Activated CD8-positive, alpha-beta memory T cell treated with anti-CD3 and anti-CD28 coated beads for 4 hours (primary cell): ENCODE measurements around the gene CD37.
"Not testable (repeated sequence)": the region's sequence is repeated elsewhere in the genome, so short reads cannot be mapped to it uniquely, and the experiment has no call there.

Experiments
- DNase-seq, 2 donors: peaks; one replicate each; pipeline ENCODE4 v3.0.0-alpha.2; 2020; ENCODE audit warnings: low read depth in 2 of 2

CD37 gene

GRCh38 chr19:49335071-49335783, at the start of gene CD37:
TSS of gene CD37 (plus strand) at chr19:49335406. CDS start at chr19:49335541, 135 bp downstream.
- DNase-seq, result peak in 1 of 2 donors; percentile 22

GRCh38 chr19:49287141-49287770, 48.0 kb upstream of the CD37 start:
- DNase-seq, result no peak

- not testable (repeated sequence) for DNase-seq
These were observed 47.0 kb upstream of the CD37 start for GRCh38 chr19:49288205-49288604.

- not testable (repeated sequence) for DNase-seq
These were observed 45.9 kb upstream of the CD37 start for GRCh38 chr19:49289286-49289685.

- no peak for DNase-seq
These were observed 44.7 kb upstream of the CD37 start for GRCh38 chr19:49290517-49290916.

GRCh38 chr19:49294401-49294800, 40.8 kb upstream of the CD37 start:
- DNase-seq, result no peak

- no peak for DNase-seq
These were observed 39.9 kb upstream of the CD37 start for GRCh38 chr19:49295208-49295880.

GRCh38 chr19:49297403-49297802, 37.8 kb upstream of the CD37 start:
- DNase-seq, result no peak

- DNase-seq, result not testable (repeated sequence)
These were observed 36.6 kb upstream of the CD37 start for GRCh38 chr19:49298653-49299052.

- DNase-seq, result peak; percentile 54 to 64
These were observed 33.9 kb upstream of the CD37 start for GRCh38 chr19:49301165-49301865.

GRCh38 chr19:49301866-49302252, 33.3 kb upstream of the CD37 start:
- DNase-seq, result no peak

- DNase-seq, result not testable (repeated sequence)
These were observed 28.5 kb upstream of the CD37 start for GRCh38 chr19:49306734-49307133.

GRCh38 chr19:49309087-49309486, 26.1 kb upstream of the CD37 start:
- no peak for DNase-seq

GRCh38 chr19:49315111-49315510, 20.1 kb upstream of the CD37 start:
- no peak for DNase-seq

- DNase-seq, result no peak
These were observed 18.9 kb upstream of the CD37 start for GRCh38 chr19:49316284-49316683.

GRCh38 chr19:49318296-49318695, 16.9 kb upstream of the CD37 start:
- DNase-seq, result no peak

- no peak for DNase-seq
These were observed 10.2 kb upstream of the CD37 start, which contains the start of gene SLC6A16 for GRCh38 chr19:49324801-49325576. TSS of gene SLC6A16 (minus strand) at chr19:49325191. CDS start at chr19:49311347, 13,844 bp downstream.

GRCh38 chr19:49325756-49326155, 9.4 kb upstream of the CD37 start:
- DNase-seq, result not testable (repeated sequence)

- DNase-seq, result no peak
These were observed 9.0 kb upstream of the CD37 start for GRCh38 chr19:49326165-49326704.

GRCh38 chr19:49327878-49328544, 7.2 kb upstream of the CD37 start:
- no peak for DNase-seq
